Erythroblast (primary cell): Measurements from ENCODE around the gene ASGR2.

Experiments
- GATA1 ChIP-seq: IDR thresholded peaks from 2 replicates; pipeline ENCODE4 v1.6.1; 2011; ENCODE audit warnings: low read depth, mild to moderate bottlenecking, control low read depth, low read length, moderate library complexity
- POLR2A ChIP-seq: IDR thresholded peaks from 2 replicates; pipeline ENCODE4 v1.6.1; 2011; ENCODE audit warnings: mild to moderate bottlenecking, low read length

- TF ChIP-seq POLR2A: no peak
- no peak for TF ChIP-seq GATA1
These were observed 5.5 kb upstream of the ASGR2 start for GRCh38 chr17:7120123-7120522.
